Measurements from ENCODE around the gene MAP4.

The MAP4 gene

DNA sequence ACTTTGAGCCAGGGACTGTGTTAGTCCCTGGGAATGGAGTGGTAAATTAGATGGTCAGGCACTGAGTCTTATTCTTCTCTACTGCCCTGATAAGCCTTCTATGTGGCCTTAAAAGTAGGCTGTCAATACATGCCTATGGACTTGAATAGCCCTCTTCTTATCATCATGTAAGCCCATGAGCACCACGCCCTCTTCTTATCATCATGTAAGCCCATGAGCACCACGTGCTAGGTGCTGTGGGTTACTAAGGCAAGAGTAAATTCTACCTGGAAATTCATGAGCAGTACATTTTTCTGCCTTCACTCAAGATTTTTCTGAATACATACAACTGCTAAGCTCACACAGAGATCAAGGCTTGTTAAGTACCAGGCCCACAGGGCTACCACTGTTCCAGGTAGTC, 144.8 kb downstream of the MAP4 start:
- in situ Hi-C loops (cut with HindIII; ENCODE audit: low sequenced_read_pairs) = no loop called here

GRCh38 chr3:47870702-47871260, 145.4 kb downstream of the MAP4 start:
- in situ Hi-C loops (cut with HindIII; ENCODE audit: low sequenced_read_pairs) = no loop called here

- in situ Hi-C loops (cut with HindIII; ENCODE audit: low sequenced_read_pairs) = no loop called here
Observed at GRCh38 chr3:47870156-47870555, 146.1 kb downstream of the MAP4 start.

DNA sequence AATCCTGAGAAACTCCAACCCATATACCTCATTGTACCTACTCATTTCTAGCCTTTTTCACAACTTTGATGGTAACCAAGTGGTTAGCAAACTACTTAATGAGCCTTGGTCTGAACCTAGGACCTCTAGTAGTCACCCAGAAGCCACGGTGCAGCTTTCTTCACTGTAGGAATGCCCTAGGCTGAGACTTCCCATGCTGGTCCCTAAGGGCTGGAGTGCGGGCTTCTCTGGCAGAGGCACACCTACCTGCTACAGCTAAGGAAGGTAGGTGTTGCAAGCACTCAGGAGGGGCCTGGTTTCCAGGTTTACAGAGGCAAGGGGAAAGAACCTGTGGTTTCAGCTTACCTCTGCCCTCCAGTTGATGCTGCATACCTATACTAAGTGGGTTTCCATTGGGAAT, 147.9 kb downstream of the MAP4 start:
- in situ Hi-C loops (cut with HindIII; ENCODE audit: low sequenced_read_pairs) = no loop called here

GRCh38 chr3:47867451-47868044, 148.7 kb downstream of the MAP4 start:
- in situ Hi-C loops (cut with HindIII; ENCODE audit: low sequenced_read_pairs) = no loop called here

GRCh38 chr3:47865192-47865591, 151.0 kb downstream of the MAP4 start:
- in situ Hi-C loops (cut with HindIII; ENCODE audit: low sequenced_read_pairs) = no loop called here

DNA sequence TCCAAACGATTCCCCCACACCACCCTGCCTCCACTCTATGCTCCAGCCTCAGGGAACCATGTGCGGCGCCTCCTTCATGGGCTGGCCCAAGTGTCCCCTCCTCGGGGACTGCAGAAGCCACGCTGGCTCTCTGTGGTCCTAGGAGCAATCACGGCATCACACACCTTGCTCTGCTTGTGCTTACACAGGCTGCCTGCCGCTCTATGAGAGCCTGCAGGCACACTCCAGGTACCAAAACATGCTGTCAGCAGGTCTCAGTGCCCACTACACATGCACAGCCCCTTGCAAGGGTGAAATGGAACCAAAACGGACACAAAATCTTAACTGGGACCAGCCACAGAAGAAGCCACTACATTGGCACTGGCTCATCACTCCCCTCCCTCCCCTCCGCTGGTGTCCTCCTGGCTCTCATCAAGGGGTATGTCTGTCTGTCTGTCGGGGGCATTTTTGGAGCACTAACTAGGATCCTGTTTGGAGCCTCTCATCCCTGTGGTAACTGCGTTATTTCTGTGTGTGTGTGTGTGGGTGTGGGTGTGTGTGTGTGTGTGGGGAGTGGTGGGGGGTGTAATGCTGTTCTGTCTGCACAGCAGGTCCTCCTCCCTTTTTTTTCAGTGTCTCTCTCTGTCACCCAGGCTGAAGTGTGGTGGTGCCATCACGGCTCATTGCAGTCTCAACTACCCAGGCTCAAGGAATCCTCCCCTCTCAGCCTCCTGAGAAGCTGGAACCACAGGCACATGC, 152.7 kb downstream of the MAP4 start:
- in situ Hi-C loops (cut with HindIII; ENCODE audit: low sequenced_read_pairs) = no loop called here

- in situ Hi-C loops (cut with HindIII; ENCODE audit: low sequenced_read_pairs) = no loop called here
Observed at GRCh38 chr3:47859956-47860605, 156.1 kb downstream of the MAP4 start.

- in situ Hi-C loops (cut with HindIII; ENCODE audit: low sequenced_read_pairs) = no loop called here
Observed at GRCh38 chr3:47857151-47857550, 159.1 kb downstream of the MAP4 start.

GRCh38 chr3:47856669-47857068, 159.5 kb downstream of the MAP4 start:
- in situ Hi-C loops (cut with HindIII; ENCODE audit: low sequenced_read_pairs) = no loop called here

GRCh38 chr3:47855461-47856383, 160.5 kb downstream of the MAP4 start:
- in situ Hi-C loops (cut with HindIII; ENCODE audit: low sequenced_read_pairs) = no loop called here

- in situ Hi-C loops (cut with HindIII; ENCODE audit: low sequenced_read_pairs) = no loop called here
Observed at GRCh38 chr3:47854720-47855455, 161.3 kb downstream of the MAP4 start.

DNA sequence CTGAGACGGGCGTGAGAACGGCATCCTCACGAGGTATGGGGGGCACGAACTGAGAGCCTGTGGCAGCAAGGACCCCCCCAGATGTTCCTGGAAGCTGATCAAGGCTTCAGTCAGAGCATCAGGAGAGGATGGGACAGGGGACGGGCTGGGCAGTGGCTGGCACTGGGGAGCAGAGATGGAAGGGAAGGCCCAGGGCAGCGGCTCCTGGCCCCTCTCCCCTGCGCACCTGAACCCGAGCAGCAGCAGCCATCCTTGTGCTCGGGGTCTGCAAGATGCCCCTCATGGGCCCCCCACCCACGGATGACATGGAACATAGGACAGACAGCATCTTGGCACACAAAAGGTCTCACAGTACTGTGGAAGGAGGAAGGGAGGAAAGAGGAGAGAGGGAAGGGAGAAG, 161.9 kb downstream of the MAP4 start:
- in situ Hi-C loops (cut with HindIII; ENCODE audit: low sequenced_read_pairs) = no loop called here

- in situ Hi-C loops (cut with HindIII; ENCODE audit: low sequenced_read_pairs) = no loop called here
Observed at GRCh38 chr3:47852604-47853602, 163.3 kb downstream of the MAP4 start.

- in situ Hi-C loops (cut with HindIII; ENCODE audit: low sequenced_read_pairs) = no loop called here
Observed at GRCh38 chr3:47851888-47852603, 164.2 kb downstream of the MAP4 start.

- in situ Hi-C loops (cut with HindIII; ENCODE audit: low sequenced_read_pairs) = no loop called here
Observed at GRCh38 chr3:47850564-47851410, 165.4 kb downstream of the MAP4 start.
